ENCODE results near the gene SLC25A21.
"Not testable (repeated sequence)": the region's sequence is repeated elsewhere in the genome, so short reads cannot be mapped to it uniquely, and the experiment has no call there.

The SLC25A21 gene

GRCh38 chr14:37172024-37172869 lies at the start of gene SLC25A21:
Gene SLC25A21, minus strand, starts transcription at chr14:37172606.
- peak; percentile 79 for DNase-seq (ENCODE audit: low read depth)
- peak within 1 kb of the TSS; percentile 78 for H3K4me3 ChIP-seq (ENCODE audit: low read length)
- peak; percentile 22 for TF ChIP-seq CTCF (IDR thresholded peaks at IDR 0.05; ENCODE audit: insufficient read depth, low read depth, low read length, missing control alignments)

- H3K4me3 ChIP-seq (ENCODE audit: low read length): no peak overlapping the region
- TF ChIP-seq CTCF (IDR thresholded peaks at IDR 0.05; ENCODE audit: insufficient read depth, low read depth, low read length, missing control alignments): no peak
- no peak for DNase-seq (ENCODE audit: low read depth)
Observed at GRCh38 chr14:37221073-37221472, 48.7 kb upstream of the SLC25A21 start.

- DNase-seq (ENCODE audit: low read depth): no peak
- no peak for TF ChIP-seq CTCF (IDR thresholded peaks at IDR 0.05; ENCODE audit: insufficient read depth, low read depth, low read length, missing control alignments)
Observed at GRCh38 chr14:37215345-37215744, 42.9 kb upstream of the SLC25A21 start.

GRCh38 chr14:37213016-37213415 lies 40.6 kb upstream of the SLC25A21 start:
- DNase-seq (ENCODE audit: low read depth): no peak
- no peak for TF ChIP-seq CTCF (IDR thresholded peaks at IDR 0.05; ENCODE audit: insufficient read depth, low read depth, low read length, missing control alignments)
- H3K4me3 ChIP-seq (ENCODE audit: low read length): no peak overlapping the region

More at GRCh38 chr14:37215345-37215744, 42.9 kb upstream of the SLC25A21 start:
- H3K4me3 ChIP-seq (ENCODE audit: low read length): no peak overlapping the region

- H3K4me3 ChIP-seq (ENCODE audit: low read length): no peak overlapping the region
- no peak for DNase-seq (ENCODE audit: low read depth)
- no peak for TF ChIP-seq CTCF (IDR thresholded peaks at IDR 0.05; ENCODE audit: insufficient read depth, low read depth, low read length, missing control alignments)
Observed at GRCh38 chr14:37210448-37210847, 38.0 kb upstream of the SLC25A21 start.

GRCh38 chr14:37209617-37210016 lies 37.2 kb upstream of the SLC25A21 start:
- not testable (repeated sequence) for DNase-seq (ENCODE audit: low read depth)

GRCh38 chr14:37205623-37206605 lies 33.5 kb upstream of the SLC25A21 start:
- DNase-seq (ENCODE audit: low read depth): not testable (repeated sequence)

More at GRCh38 chr14:37209617-37210016, 37.2 kb upstream of the SLC25A21 start:
- H3K4me3 ChIP-seq (ENCODE audit: low read length): not testable (repeated sequence)

More at GRCh38 chr14:37205623-37206605, 33.5 kb upstream of the SLC25A21 start:
- H3K4me3 ChIP-seq (ENCODE audit: low read length): not testable (repeated sequence)

Data from epithelial cell of esophagus (primary cell).